Left ventricle myocardium inferior (tissue), 1 donor: Measurements from ENCODE around the gene GTF2IRD1. TPM values are rescaled to one million over a fixed set of nuclear protein-coding genes. Genes with fewer than 3 reads are reported as not detected.

Experiments
- DNase-seq: peaks from one replicate; pipeline ENCODE4 v3.0.0-alpha.2; 2020
- H3K27ac ChIP-seq: fragments of 200-600 bp; replicated peaks from 2 replicates; pipeline ENCODE4 v1.8.0; 2021
- H3K27me3 ChIP-seq: fragments of 200-600 bp; 2 replicates; pipeline ENCODE4 v1.8.0; 2021; ENCODE audit warnings: low read depth
- H3K36me3 ChIP-seq: fragments of 200-600 bp; 2 replicates; pipeline ENCODE4 v1.8.0; 2021
- H3K4me1 ChIP-seq: fragments of 200-600 bp; 2 replicates; pipeline ENCODE4 v1.8.0; 2021
- H3K4me3 ChIP-seq: fragments of 200-600 bp; 2 replicates; pipeline ENCODE4 v1.8.0; 2021; ENCODE audit warnings: mild to moderate bottlenecking, moderate library complexity
- H3K9me3 ChIP-seq: fragments of 200-600 bp; replicated peaks from 2 replicates; pipeline ENCODE4 v1.8.0; 2021
- intact Hi-C: fragments of 100-400 bp; cut with micrococcal nuclease; formaldehyde crosslinking; loops from one replicate; pipeline ENCODE4 v1.11.0; 2022
- total RNA-seq: library from RNA; stranded (reverse); fragmentation: NEBNext Ultra II Directional; extraction: Animal tissue kit (Norgen Biotek cat#: 25700); gene quantifications from one replicate; pipeline ENCODE4 v1.2.1, GENCODE V29; 2021
- TF ChIP-seq, protein P1 (sequence below): fragments of 200-600 bp; IDR thresholded peaks from 2 replicates; pipeline ENCODE4 v1.8.0; 2021; ENCODE audit warnings: antibody characterized with exemption, mild to moderate bottlenecking, borderline replicate concordance
- donor health status: DM: no; HTN: yes; CAD: no; lungs with severe emphysema.

The GTF2IRD1 gene
- total RNA-seq, 1 donor from 2014 or later, result 15.8 TPM

DNA sequence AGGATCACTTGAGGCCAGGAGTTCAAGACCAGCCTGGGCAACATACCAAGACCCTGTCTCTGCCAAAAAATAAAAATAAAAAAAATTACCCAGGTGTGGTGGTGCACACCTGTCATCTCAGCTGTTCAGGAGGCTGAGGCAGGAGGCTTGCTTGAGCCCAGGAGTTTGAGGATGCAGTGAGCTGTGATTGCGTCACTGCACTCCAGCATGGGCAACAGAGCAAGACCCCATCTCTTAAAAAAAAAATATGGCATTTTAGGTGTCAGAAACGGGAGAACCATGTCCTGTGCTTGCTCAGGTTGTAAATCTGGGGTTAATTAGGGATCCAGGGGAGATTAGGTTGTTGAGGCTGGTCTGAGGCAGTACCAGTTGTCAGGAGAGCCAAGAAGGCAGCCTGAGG is 64.9 kb downstream of the GTF2IRD1 start:
- no peak for DNase-seq
- Histone ChIP-seq H3K27me3 (no peaks in the 10 kb centered on the region), H3K9me3 (peaks cover 9% of the 10 kb centered on the region), H3K4me1 (peaks cover 27% of the 10 kb centered on the region), H3K27ac (no peak overlapping the region), H3K4me3 (no peak overlapping the region), H3K36me3 (peaks cover 55% of the 10 kb centered on the region)
- TF ChIP-seq, protein P1, sequence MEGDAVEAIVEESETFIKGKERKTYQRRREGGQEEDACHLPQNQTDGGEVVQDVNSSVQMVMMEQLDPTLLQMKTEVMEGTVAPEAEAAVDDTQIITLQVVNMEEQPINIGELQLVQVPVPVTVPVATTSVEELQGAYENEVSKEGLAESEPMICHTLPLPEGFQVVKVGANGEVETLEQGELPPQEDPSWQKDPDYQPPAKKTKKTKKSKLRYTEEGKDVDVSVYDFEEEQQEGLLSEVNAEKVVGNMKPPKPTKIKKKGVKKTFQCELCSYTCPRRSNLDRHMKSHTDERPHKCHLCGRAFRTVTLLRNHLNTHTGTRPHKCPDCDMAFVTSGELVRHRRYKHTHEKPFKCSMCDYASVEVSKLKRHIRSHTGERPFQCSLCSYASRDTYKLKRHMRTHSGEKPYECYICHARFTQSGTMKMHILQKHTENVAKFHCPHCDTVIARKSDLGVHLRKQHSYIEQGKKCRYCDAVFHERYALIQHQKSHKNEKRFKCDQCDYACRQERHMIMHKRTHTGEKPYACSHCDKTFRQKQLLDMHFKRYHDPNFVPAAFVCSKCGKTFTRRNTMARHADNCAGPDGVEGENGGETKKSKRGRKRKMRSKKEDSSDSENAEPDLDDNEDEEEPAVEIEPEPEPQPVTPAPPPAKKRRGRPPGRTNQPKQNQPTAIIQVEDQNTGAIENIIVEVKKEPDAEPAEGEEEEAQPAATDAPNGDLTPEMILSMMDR, result no peak
- intact Hi-C loops, result no loop called here

DNA sequence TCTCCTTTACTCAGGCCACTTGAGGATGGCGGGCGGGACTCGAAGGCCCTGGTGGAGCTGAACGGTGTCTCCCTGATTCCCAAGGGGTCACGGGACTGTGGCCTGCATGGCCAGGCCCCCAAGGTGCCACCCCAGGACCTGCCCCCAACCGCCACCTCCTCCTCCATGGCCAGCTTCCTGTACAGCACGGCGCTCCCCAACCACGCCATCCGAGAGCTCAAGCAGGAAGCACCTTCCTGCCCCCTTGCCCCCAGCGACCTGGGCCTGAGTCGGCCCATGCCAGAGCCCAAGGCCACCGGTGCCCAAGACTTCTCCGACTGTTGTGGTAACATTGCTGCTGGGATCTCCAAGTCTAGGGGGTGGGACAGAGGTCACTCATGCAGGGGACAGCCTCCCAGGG is 65.7 kb downstream of the GTF2IRD1 start:
- Histone ChIP-seq H3K4me1 (peaks cover 19% of the 10 kb centered on the region), H3K4me3 (no peak overlapping the region), H3K27me3 (no peaks in the 10 kb centered on the region), H3K36me3 (peaks cover 61% of the 10 kb centered on the region), H3K9me3 (peaks cover 9% of the 10 kb centered on the region), H3K27ac (no peak overlapping the region)
- TF ChIP-seq, protein P1, result no peak
- intact Hi-C loops, result no loop called here
- no peak for DNase-seq

DNA sequence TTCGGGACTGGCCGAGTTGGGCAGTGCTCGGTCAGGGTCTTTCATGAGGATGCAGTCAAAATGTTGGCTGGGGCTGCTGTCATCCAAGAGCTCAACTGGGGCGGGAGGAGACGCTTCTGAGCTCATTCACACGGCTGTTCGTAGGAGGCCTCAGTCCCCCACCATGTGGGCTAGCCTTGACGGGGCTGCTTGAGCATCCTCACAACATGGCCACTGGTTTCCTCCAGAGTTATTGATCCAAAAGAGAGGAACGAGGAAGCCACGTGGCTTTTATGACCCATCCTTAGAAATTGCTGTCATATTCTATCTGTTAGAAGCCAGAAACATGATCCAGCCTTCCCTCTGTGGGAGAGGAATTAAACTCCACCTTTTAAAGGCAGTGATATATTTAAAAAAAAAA is 68.1 kb downstream of the GTF2IRD1 start:
- peaks cover 67% of the 10 kb centered on the region for H3K36me3 ChIP-seq
- no peaks in the 10 kb centered on the region for H3K4me1 ChIP-seq
- H3K27ac ChIP-seq, result no peak overlapping the region
- TF ChIP-seq, protein P1, result no peak
- DNase-seq, result no peak
- no peak overlapping the region for H3K4me3 ChIP-seq
- no peaks in the 10 kb centered on the region for H3K27me3 ChIP-seq
- intact Hi-C loops, result no loop called here
- peaks cover 9% of the 10 kb centered on the region for H3K9me3 ChIP-seq

DNA sequence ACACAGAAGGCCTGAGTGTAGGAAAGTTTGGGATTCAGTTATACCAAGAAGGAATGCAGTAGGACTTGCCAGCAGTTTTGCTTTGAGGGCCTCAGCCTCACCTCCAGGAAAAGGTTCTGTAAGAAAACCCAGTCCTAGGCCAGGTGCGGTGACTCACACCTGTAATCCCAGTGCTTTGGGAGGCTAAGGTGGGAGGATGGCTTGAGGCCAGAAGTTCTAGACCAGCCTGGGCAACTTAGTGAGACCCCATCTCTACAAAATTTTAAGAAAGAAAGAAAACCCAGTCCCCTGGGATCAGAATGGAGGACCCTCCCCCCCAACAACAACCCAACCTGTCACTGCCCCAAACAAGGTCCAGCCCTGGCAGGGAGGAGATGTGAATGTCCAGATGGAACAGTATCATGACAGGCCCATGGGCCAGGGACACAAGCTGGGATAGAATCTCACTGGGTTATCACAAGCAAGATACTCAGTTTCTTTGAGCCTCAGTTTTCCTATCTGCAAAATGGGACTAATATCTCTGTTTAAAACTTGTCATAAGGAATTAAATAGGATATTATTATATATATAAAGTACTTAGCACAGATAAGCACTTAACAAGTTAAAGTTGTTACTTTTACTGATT is 68.7 kb downstream of the GTF2IRD1 start:
- H3K4me3 ChIP-seq, result no peak overlapping the region
- H3K4me1 ChIP-seq, result no peaks in the 10 kb centered on the region
- peaks cover 9% of the 10 kb centered on the region for H3K9me3 ChIP-seq
- H3K27me3 ChIP-seq, result no peaks in the 10 kb centered on the region
- TF ChIP-seq, protein P1, result no peak
- peaks cover 67% of the 10 kb centered on the region for H3K36me3 ChIP-seq
- DNase-seq, result no peak
- H3K27ac ChIP-seq, result no peak overlapping the region
- intact Hi-C loops, result no loop called here

DNA sequence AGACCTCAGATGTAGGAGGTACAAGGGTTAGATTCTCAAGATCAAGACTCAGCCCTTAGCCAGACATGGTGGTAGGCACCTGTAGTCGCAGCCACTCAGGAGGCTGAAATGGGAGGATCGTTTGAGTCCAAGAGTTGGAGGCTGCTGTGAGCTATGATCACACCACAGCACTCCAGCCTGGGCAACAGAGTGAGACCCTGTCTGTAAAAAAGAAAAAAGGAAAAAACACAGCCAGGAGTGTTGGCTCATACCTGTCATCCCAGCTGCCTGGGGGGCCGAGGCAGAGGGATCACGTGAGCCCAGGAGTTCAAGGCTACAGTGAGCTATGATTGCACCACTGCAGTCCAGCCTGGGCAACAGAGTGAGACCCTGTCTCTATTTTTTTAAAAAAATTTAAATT is 69.3 kb downstream of the GTF2IRD1 start:
- H3K4me3 ChIP-seq, result no peak overlapping the region
- no peaks in the 10 kb centered on the region for H3K4me1 ChIP-seq
- no peak for DNase-seq
- H3K27me3 ChIP-seq, result no peaks in the 10 kb centered on the region
- intact Hi-C loops, result no loop called here
- no peak overlapping the region for H3K27ac ChIP-seq
- peaks cover 9% of the 10 kb centered on the region for H3K9me3 ChIP-seq
- H3K36me3 ChIP-seq, result peaks cover 72% of the 10 kb centered on the region
- TF ChIP-seq, protein P1, result no peak
